ENCODE measurements around the gene TXNRD1.

- TF ChIP-seq YY1 (IDR thresholded peaks at IDR 0.05; ENCODE audit: extremely low read depth, insufficient replicate concordance, low read depth, low read length) (no peak), ATF3 (IDR thresholded peaks at IDR 0.05) (no peak), CTCF (IDR thresholded peaks at IDR 0.05 in 2 of 3, conservative IDR thresholded peaks at IDR 0.05 in 1 of 3; ENCODE audit: borderline replicate concordance in 1 of 3, insufficient read depth in 1 of 3, low read depth in 2 of 3, low read length in 2 of 3) (no peak)
Measured at GRCh38 chr12:104331376-104331775, 115.8 kb downstream of the TXNRD1 start.
